ENCODE data around the gene TMEM242.

Gene TMEM242

GRCh38 chr6:157265635-157266034 is 57.7 kb downstream of the TMEM242 start:
- no peak overlapping the region for H3K4me3 ChIP-seq (ENCODE audit: low read depth, low read length)
- no peaks in the 10 kb centered on the region for H3K9me3 ChIP-seq (ENCODE audit: control insufficient read depth, insufficient read depth, low read depth, low read length)
- no peak overlapping the region for H3K27ac ChIP-seq (ENCODE audit: extremely low read depth, low read depth, low read length)
- H3K4me1 ChIP-seq (ENCODE audit: control insufficient read depth, insufficient read depth, low read length): no peaks in the 10 kb centered on the region
- TF ChIP-seq ZFP69B (tag by site-specific recombination; IDR thresholded peaks at IDR 0.05): no peak
- no peak for TF ChIP-seq ZNF747 (tag by site-specific recombination; IDR thresholded peaks at IDR 0.05)
- no peak for TF ChIP-seq ZNF266 (tag by site-specific recombination; IDR thresholded peaks at IDR 0.05; ENCODE audit: low read depth)
- TF ChIP-seq ZNF555 (tag by site-specific recombination; conservative IDR thresholded peaks at IDR 0.05): no peak
- TF ChIP-seq KLF8 (tag by site-specific recombination; IDR thresholded peaks at IDR 0.05): no peak
- TF ChIP-seq ZNF19 (tag by site-specific recombination; IDR thresholded peaks at IDR 0.05; ENCODE audit: low read depth): no peak
- no peak for TF ChIP-seq ZNF830 (tag by site-specific recombination; IDR thresholded peaks at IDR 0.05; ENCODE audit: low read depth)
- TF ChIP-seq ZNF677 (tag by site-specific recombination; IDR thresholded peaks at IDR 0.05): no peak
- TF ChIP-seq, protein P1, sequence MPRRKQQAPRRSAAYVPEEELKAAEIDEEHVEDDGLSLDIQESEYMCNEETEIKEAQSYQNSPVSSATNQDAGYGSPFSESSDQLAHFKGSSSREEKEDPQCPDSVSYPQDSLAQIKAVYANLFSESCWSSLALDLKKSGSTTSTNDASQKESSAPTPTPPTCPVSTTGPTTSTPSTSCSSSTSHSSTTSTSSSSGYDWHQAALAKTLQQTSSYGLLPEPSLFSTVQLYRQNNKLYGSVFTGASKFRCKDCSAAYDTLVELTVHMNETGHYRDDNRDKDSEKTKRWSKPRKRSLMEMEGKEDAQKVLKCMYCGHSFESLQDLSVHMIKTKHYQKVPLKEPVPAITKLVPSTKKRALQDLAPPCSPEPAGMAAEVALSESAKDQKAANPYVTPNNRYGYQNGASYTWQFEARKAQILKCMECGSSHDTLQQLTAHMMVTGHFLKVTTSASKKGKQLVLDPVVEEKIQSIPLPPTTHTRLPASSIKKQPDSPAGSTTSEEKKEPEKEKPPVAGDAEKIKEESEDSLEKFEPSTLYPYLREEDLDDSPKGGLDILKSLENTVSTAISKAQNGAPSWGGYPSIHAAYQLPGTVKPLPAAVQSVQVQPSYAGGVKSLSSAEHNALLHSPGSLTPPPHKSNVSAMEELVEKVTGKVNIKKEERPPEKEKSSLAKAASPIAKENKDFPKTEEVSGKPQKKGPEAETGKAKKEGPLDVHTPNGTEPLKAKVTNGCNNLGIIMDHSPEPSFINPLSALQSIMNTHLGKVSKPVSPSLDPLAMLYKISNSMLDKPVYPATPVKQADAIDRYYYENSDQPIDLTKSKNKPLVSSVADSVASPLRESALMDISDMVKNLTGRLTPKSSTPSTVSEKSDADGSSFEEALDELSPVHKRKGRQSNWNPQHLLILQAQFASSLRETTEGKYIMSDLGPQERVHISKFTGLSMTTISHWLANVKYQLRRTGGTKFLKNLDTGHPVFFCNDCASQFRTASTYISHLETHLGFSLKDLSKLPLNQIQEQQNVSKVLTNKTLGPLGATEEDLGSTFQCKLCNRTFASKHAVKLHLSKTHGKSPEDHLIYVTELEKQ (tag by site-specific recombination; IDR thresholded peaks at IDR 0.05; ENCODE audit: borderline replicate concordance): no peak
- TF ChIP-seq HIC1 (tag by site-specific recombination; IDR thresholded peaks at IDR 0.05): no peak
- no peak for TF ChIP-seq ZNF274 (IDR thresholded peaks at IDR 0.05; ENCODE audit: low read length)
- no peak for TF ChIP-seq ZNF274 (tag by site-specific recombination; IDR thresholded peaks at IDR 0.05; ENCODE audit: borderline replicate concordance)
- no peak for TF ChIP-seq ZNF350 (tag by site-specific recombination; IDR thresholded peaks at IDR 0.05)
- TF ChIP-seq ZNF629 (tag by site-specific recombination; IDR thresholded peaks at IDR 0.05): no peak
- no peak for TF ChIP-seq WT1 (tag by site-specific recombination; IDR thresholded peaks at IDR 0.05)
- TF ChIP-seq ZNF658 (tag by site-specific recombination; IDR thresholded peaks at IDR 0.05): no peak
- TF ChIP-seq ZNF362 (tag by site-specific recombination; IDR thresholded peaks at IDR 0.05): no peak
- no peak for TF ChIP-seq ZNF324 (tag by site-specific recombination; IDR thresholded peaks at IDR 0.05)
- TF ChIP-seq IKZF3 (tag by site-specific recombination; IDR thresholded peaks at IDR 0.05): no peak
- no peaks in the 10 kb centered on the region for H3K36me3 ChIP-seq (ENCODE audit: control insufficient read depth in 2 of 2, insufficient read depth in 1 of 2, low read length in 2 of 2)
- ChIA-PET POLR2A (no interaction called here), CTCF (interaction anchor here (0.5 to 2.1 kb wide), 3 partner anchors 9 to 209 kb away, joined by 3 to 7 read pairs (median 3); no protein-coding TSS in a partner anchor)

DNA sequence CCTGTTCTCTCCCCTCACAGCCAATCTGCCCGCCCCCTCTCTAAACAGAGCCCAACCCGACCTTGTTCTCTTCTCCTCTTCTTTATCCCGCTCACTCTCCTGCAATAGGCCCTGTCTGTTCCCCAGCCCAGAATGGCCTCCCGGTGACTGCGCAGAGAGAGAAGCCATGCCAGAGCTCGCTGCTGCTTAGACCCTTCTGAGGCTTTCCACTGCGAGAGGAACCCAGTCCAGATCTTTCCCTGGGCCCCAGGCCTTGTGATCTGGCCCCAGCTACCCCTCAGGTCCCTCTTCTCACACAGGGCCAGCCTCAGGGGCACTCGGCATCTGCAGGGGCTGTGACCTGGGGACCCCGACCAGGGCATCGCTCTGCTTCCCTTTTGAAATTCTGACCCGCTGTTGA is 58.1 kb downstream of the TMEM242 start:
- H3K27ac ChIP-seq (ENCODE audit: extremely low read depth, low read depth, low read length): no peak overlapping the region
- POLR2A ChIA-PET: no interaction called here
- no peak overlapping the region for H3K4me3 ChIP-seq (ENCODE audit: low read depth, low read length)
- H3K4me1 ChIP-seq (ENCODE audit: control insufficient read depth, insufficient read depth, low read length): no peaks in the 10 kb centered on the region
- no peaks in the 10 kb centered on the region for H3K36me3 ChIP-seq (ENCODE audit: control insufficient read depth in 2 of 2, insufficient read depth in 1 of 2, low read length in 2 of 2)
- CTCF ChIA-PET: interaction anchor here (2.1 kb wide), 1 partner anchor 9 kb away, joined by 7 read pairs; no protein-coding TSS in a partner anchor
- no peaks in the 10 kb centered on the region for H3K9me3 ChIP-seq (ENCODE audit: control insufficient read depth, insufficient read depth, low read depth, low read length)
- no peak for TF ChIP-seq ZNF146 (tag by site-specific recombination; IDR thresholded peaks at IDR 0.05)
- no peak for TF ChIP-seq HOXD13 (CRISPR knock-in tag; IDR thresholded peaks at IDR 0.05; ENCODE audit: borderline replicate concordance)
- TF ChIP-seq ZNF211 (tag by site-specific recombination; IDR thresholded peaks at IDR 0.05; ENCODE audit: low read depth): no peak
- no peak for TF ChIP-seq ZNF169 (tag by site-specific recombination; IDR thresholded peaks at IDR 0.05)
- no peak for TF ChIP-seq ZNF324 (tag by site-specific recombination; IDR thresholded peaks at IDR 0.05)
- no peak for TF ChIP-seq ZNF521 (tag by site-specific recombination; IDR thresholded peaks at IDR 0.05)
- no peak for TF ChIP-seq ZNF155 (tag by site-specific recombination; IDR thresholded peaks at IDR 0.05)
- no peak for TF ChIP-seq ZNF776 (tag by site-specific recombination; IDR thresholded peaks at IDR 0.05; ENCODE audit: borderline replicate concordance)
- TF ChIP-seq, protein P2, sequence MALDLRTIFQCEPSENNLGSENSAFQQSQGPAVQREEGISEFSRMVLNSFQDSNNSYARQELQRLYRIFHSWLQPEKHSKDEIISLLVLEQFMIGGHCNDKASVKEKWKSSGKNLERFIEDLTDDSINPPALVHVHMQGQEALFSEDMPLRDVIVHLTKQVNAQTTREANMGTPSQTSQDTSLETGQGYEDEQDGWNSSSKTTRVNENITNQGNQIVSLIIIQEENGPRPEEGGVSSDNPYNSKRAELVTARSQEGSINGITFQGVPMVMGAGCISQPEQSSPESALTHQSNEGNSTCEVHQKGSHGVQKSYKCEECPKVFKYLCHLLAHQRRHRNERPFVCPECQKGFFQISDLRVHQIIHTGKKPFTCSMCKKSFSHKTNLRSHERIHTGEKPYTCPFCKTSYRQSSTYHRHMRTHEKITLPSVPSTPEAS (tag by site-specific recombination; IDR thresholded peaks at IDR 0.05): no peak
- TF ChIP-seq ZEB2 (tag by site-specific recombination; IDR thresholded peaks at IDR 0.05): no peak
